B cell (primary cell): Measurements from ENCODE around the gene TFAP2C. TPM values are rescaled to one million over a fixed set of nuclear protein-coding genes. Genes with fewer than 3 reads are reported as not detected.
A peak's percentile ranks its signal among the peaks of the same experiment; 100 is the strongest.

ENCODE experiments used
- ATAC-seq: fragments of 200-7000 bp; cut with Tn5 transposase; one replicate; pipeline ENCODE4 v1.10.0; 2021; ENCODE audit warnings: low read depth, mild to moderate bottlenecking, moderate number of reproducible peaks, moderate library complexity
- CTCF ChIA-PET: fragments of 350-600 bp; sonication (Branson Sonifier 250); formaldehyde crosslinking; loops from one replicate; lab custom pipeline; 2021; ENCODE audit warnings: antibody characterized with exemption, inconsistent platforms; lab: Charles Lee
- POLR2A ChIA-PET: fragments of 350-600 bp; sonication (Branson Sonifier 250); formaldehyde crosslinking; loops from one replicate; lab custom pipeline; 2021; ENCODE audit warnings: antibody characterized with exemption; lab: Charles Lee
- DNase-seq: peaks from one replicate; pipeline ENCODE4 v3.0.0; 2013
- H2AFZ ChIP-seq: 2 replicates; pipeline ENCODE4 v1.6.1; 2012; ENCODE audit warnings: mild to moderate bottlenecking, low read depth, low read length; ENCODE audit not compliant: insufficient read depth, poor library complexity, severe bottlenecking
- H3K27ac ChIP-seq, 2 donors: 1 replicate in 1 of 2; 2 replicates in 1 of 2; pipeline ENCODE4 v1.5.1; 2012 to 2013; ENCODE audit warnings: low read length in 2 of 2, mild to moderate bottlenecking in 2 of 2, moderate library complexity in 1 of 2
- H3K27me3 ChIP-seq, 4 experiments: fragments of 200-600 bp in 1 of 4; sonication (generic) in 1 of 4; replicated peaks in 1 of 4; 1 replicate in 2 of 4; 2 replicates in 2 of 4; pipeline versions ENCODE4 v1.6.1 to v1.7.0; 2013 to 2016; ENCODE audit warnings: low read length in 3 of 4, mild to moderate bottlenecking in 2 of 4, mixed read lengths in 1 of 4, moderate library complexity in 1 of 4; ENCODE audit not compliant: insufficient read depth in 4 of 4, control insufficient read depth in 3 of 4; ENCODE audit errors: control extremely low read depth in 1 of 4
- H3K36me3 ChIP-seq, 2 experiments: replicated peaks in 1 of 2; 1 replicate in 1 of 2; 2 replicates in 1 of 2; pipeline versions ENCODE4 v1.6.1 to v1.7.1; 2013; ENCODE audit warnings: low read length in 1 of 2; ENCODE audit not compliant: insufficient read depth in 2 of 2, control insufficient read depth in 1 of 2; ENCODE audit errors: control extremely low read depth in 1 of 2, extremely low read depth in 1 of 2
- H3K4me1 ChIP-seq, 2 donors: fragments of 200-600 bp in 1 of 2; sonication (generic) in 1 of 2; 1 replicate in 1 of 2; 2 replicates in 1 of 2; pipeline versions ENCODE4 v1.5.1 to v1.6.1; 2013 to 2017; ENCODE audit warnings: low read length in 2 of 2; ENCODE audit not compliant: control insufficient read depth in 2 of 2, insufficient read depth in 2 of 2
- H3K4me2 ChIP-seq: replicated peaks from 2 replicates; pipeline ENCODE3; 2012; ENCODE audit warnings: mild to moderate bottlenecking, low read depth, low read length; ENCODE audit not compliant: poor library complexity, severe bottlenecking
- H3K4me3 ChIP-seq, 5 experiments: fragments of 200-600 bp in 1 of 5; sonication (generic) in 1 of 5; 1 replicate in 3 of 5; 2 replicates in 2 of 5; pipeline versions ENCODE4 v1.5.1 to v1.7.0; 2011 to 2016; ENCODE audit warnings: low read length in 4 of 5, mild to moderate bottlenecking in 4 of 5, low read depth in 2 of 5, control low read depth in 1 of 5, moderate library complexity in 1 of 5; ENCODE audit not compliant: insufficient read depth in 1 of 5; ENCODE audit errors: control extremely low read depth in 1 of 5, extremely low read depth in 1 of 5
- H3K79me2 ChIP-seq: fragments of 200-600 bp; sonication (generic); one replicate; pipeline ENCODE4 v1.6.0; 2016; ENCODE audit warnings: low read length; ENCODE audit not compliant: control insufficient read depth, insufficient read depth
- H3K9ac ChIP-seq: fragments of 200-600 bp; sonication (generic); 2 replicates; pipeline ENCODE4 v1.6.1; 2017; ENCODE audit warnings: mild to moderate bottlenecking, low read length, moderate library complexity
- H3K9me3 ChIP-seq, 3 donors: one replicate each; pipeline versions ENCODE4 v1.6.1 to v1.7.1; 2013; ENCODE audit warnings: low read length in 2 of 3; ENCODE audit not compliant: control insufficient read depth in 2 of 3, insufficient read depth in 1 of 3; ENCODE audit errors: control extremely low read depth in 1 of 3
- H4K20me1 ChIP-seq: 2 replicates; pipeline ENCODE4 v1.6.0; 2012; ENCODE audit warnings: mild to moderate bottlenecking, low read length; ENCODE audit not compliant: insufficient read depth, control insufficient read depth, poor library complexity, severe bottlenecking
- H3K27ac Mint-ChIP-seq: one replicate; pipeline ENCODE4 v1.8.0; 2021; ENCODE audit warnings: mixed read lengths
- H3K27me3 Mint-ChIP-seq: one replicate; pipeline ENCODE4 v1.8.0; 2021; ENCODE audit warnings: mixed read lengths
- H3K4me1 Mint-ChIP-seq: one replicate; pipeline ENCODE4 v1.8.0; 2021; ENCODE audit warnings: mixed read lengths
- H3K4me3 Mint-ChIP-seq: one replicate; pipeline ENCODE4 v1.8.0; 2021; ENCODE audit warnings: mixed read lengths
- H3K9me3 Mint-ChIP-seq: one replicate; pipeline ENCODE4 v1.8.0; 2022; ENCODE audit warnings: mixed read lengths; ENCODE audit not compliant: insufficient read depth
- EZH2 ChIP-seq: IDR thresholded peaks from 2 replicates; pipeline ENCODE4 v1.6.1; 2012; ENCODE audit warnings: borderline replicate concordance, low read depth, mild to moderate bottlenecking, moderate library complexity, low read length; ENCODE audit not compliant: insufficient read depth, poor library complexity, severe bottlenecking
- WGBS: methylation state at CpG from one replicate; pipeline ENCODE4 v1.1.5; 2013; ENCODE audit warnings: missing lambda C conversion rate; ENCODE audit not compliant: insufficient coverage; 5-methylcytosine and 5-hydroxymethylcytosine counted together
- intact Hi-C: fragments of 100-400 bp; cut with micrococcal nuclease; formaldehyde crosslinking; loops from one replicate; pipeline ENCODE4 v1.10.0; 2022
- polyA plus RNA-seq: library from polyadenylated mRNA; depleted of rRNA; stranded (reverse); fragments of >200 nt; gene quantifications from 2 replicates; pipeline ENCODE4 v1.2.3, GENCODE V29; 2012
- total RNA-seq, 2 donors: library from RNA; stranded (reverse); fragments of 120-200 nt in 1 of 2; gene quantifications; 1 replicate in 1 of 2; 2 replicates in 1 of 2; pipeline versions ENCODE4 v1.2.3 to v1.2.4, GENCODE V29; 2013 to 2022
- TF ChIP-seq, protein P1 (sequence below): fragments of 200-600 bp; IDR thresholded peaks from one replicate; pipeline ENCODE4 v1.8.0; 2022; ENCODE audit warnings: antibody characterized with exemption, mild to moderate bottlenecking

Gene TFAP2C
- total and polyA plus RNA-seq, 2 donors (not counting 1 experiment from before 2014, with no cell fraction given): not detected

DNA sequence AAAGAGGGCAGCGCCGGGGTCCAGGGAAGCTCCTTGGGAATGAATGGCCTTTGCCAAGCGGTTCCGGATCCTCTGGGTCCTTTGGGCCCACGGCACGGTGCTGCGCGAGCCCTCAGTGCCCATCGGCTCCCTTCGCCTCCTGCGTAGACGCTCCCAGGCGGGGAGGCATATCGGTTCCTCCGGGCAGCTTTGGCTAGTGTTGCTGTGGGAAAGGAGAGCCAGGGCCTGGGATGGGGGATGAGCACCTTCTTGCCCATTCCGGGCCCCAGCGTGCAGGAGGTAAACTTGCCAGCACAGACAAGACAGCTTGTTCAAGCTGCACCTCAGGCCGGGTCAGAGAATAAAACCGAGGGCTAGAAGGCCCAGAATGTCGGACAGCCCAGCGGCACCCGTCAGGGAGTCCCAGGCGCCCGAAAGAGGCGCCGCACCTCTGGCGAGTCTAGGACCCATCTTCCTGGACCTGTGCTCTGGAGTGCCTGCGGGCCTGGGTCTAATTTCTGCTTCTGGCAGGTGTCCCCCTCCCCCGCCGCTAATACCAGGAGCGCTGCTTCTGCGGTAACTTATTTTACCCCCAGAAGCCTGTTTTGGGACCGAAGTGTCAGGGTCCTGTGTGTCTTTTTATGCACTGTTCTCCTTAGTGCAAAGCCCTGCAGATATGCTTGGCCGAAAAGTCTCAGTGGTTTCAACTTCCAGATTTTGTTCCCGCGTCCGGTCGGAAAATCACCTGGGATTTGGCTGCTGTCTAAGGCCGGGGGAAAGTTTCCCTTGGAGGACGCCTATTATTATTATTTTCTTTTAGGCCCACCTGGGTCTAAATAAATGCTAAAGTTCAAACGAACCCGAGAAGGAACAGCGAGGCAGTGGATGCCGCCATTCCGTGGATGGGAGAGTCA, 1.7 kb upstream of the TFAP2C start:
- intact Hi-C loops: no loop called here
- H3K4me2 ChIP-seq: peak overlapping the region; percentile 53
- peaks cover 40% of the 10 kb centered on the region for H3K27me3 Mint-ChIP-seq

More for the DNA sequence above, 1.7 kb upstream of the TFAP2C start:
- ChIA-PET CTCF (no interaction called here), POLR2A (no interaction called here)
- no peaks in the 10 kb centered on the region for H4K20me1 ChIP-seq
- H2AFZ ChIP-seq: no peak overlapping the region
- ATAC-seq: no peak
- H3K9ac ChIP-seq: no peak overlapping the region
- TF ChIP-seq EZH2: no peak
- TF ChIP-seq, protein P1, sequence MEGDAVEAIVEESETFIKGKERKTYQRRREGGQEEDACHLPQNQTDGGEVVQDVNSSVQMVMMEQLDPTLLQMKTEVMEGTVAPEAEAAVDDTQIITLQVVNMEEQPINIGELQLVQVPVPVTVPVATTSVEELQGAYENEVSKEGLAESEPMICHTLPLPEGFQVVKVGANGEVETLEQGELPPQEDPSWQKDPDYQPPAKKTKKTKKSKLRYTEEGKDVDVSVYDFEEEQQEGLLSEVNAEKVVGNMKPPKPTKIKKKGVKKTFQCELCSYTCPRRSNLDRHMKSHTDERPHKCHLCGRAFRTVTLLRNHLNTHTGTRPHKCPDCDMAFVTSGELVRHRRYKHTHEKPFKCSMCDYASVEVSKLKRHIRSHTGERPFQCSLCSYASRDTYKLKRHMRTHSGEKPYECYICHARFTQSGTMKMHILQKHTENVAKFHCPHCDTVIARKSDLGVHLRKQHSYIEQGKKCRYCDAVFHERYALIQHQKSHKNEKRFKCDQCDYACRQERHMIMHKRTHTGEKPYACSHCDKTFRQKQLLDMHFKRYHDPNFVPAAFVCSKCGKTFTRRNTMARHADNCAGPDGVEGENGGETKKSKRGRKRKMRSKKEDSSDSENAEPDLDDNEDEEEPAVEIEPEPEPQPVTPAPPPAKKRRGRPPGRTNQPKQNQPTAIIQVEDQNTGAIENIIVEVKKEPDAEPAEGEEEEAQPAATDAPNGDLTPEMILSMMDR: no peak
- no peaks in the 10 kb centered on the region for H3K36me3 ChIP-seq
- no peak for DNase-seq
- WGBS: 12% methylated on average over 37 of the region's 45 CpGs
- peaks cover 18 to 22% of the 10 kb centered on the region in 2 donors for H3K4me1 ChIP-seq
- H3K79me2 ChIP-seq: no peaks in the 10 kb centered on the region
- peaks cover 12% of the 10 kb centered on the region for H3K4me1 Mint-ChIP-seq
- no peaks in the 10 kb centered on the region for H3K9me3 Mint-ChIP-seq
- H3K27me3 ChIP-seq: peaks cover 0 to 81% (median 35%) of the 10 kb centered on the region in 4 experiments
- H3K27ac Mint-ChIP-seq: no peak overlapping the region
- H3K4me3 Mint-ChIP-seq: peak overlapping the region; percentile 52
- H3K9me3 ChIP-seq: peaks cover 0 to 34% (median 0%) of the 10 kb centered on the region in 3 donors
- H3K27ac ChIP-seq: no peak overlapping the region
- H3K4me3 ChIP-seq: peak overlapping the region in 1 of 5 experiments; percentile 9
